Liver (tissue), 9 donors: ENCODE data around the gene CYP2W1. TPM values are rescaled to one million over a fixed set of nuclear protein-coding genes. Genes with fewer than 3 reads are reported as not detected.

Source experiments
- DNase-seq: peaks from one replicate; pipeline ENCODE4 v3.0.0-alpha.2; 2017; ENCODE audit warnings: low spot score
- H3K27ac ChIP-seq, 2 donors: one replicate each; pipeline ENCODE4 v1.7.0; 2013; ENCODE audit warnings: inconsistent platforms in 2 of 2, low read length in 2 of 2, control low read depth in 1 of 2, low read depth in 1 of 2, mild to moderate bottlenecking in 1 of 2
- H3K27me3 ChIP-seq, 4 donors: one replicate each; pipeline versions ENCODE4 v1.6.1 to v1.7.0; 2013; ENCODE audit warnings: low read length in 3 of 4, inconsistent platforms in 1 of 4, mild to moderate bottlenecking in 1 of 4, moderate library complexity in 1 of 4; ENCODE audit not compliant: control insufficient read depth in 4 of 4, insufficient read depth in 4 of 4
- H3K36me3 ChIP-seq, 4 donors: one replicate each; pipeline versions ENCODE4 v1.6.1 to v1.7.0; 2013; ENCODE audit warnings: low read length in 3 of 4, mild to moderate bottlenecking in 3 of 4, low read depth in 1 of 4, moderate library complexity in 1 of 4; ENCODE audit not compliant: control insufficient read depth in 4 of 4, insufficient read depth in 3 of 4
- H3K4me1 ChIP-seq, 4 donors: one replicate each; pipeline versions ENCODE4 v1.6.1 to v1.7.0; 2013; ENCODE audit warnings: low read length in 3 of 4, mild to moderate bottlenecking in 3 of 4, moderate library complexity in 1 of 4; ENCODE audit not compliant: control insufficient read depth in 4 of 4, insufficient read depth in 4 of 4
- H3K4me3 ChIP-seq, 3 donors: one replicate each; pipeline versions ENCODE4 v1.6.1 to v1.7.0; 2013; ENCODE audit warnings: low read length in 3 of 3, control low read depth in 1 of 3, low read depth in 1 of 3, mild to moderate bottlenecking in 1 of 3
- H3K9ac ChIP-seq, 2 donors: one replicate each; pipeline ENCODE4 v1.7.0; 2013; ENCODE audit warnings: low read length in 2 of 2, mild to moderate bottlenecking in 2 of 2, moderate library complexity in 2 of 2, control low read depth in 1 of 2, low read depth in 1 of 2
- H3K9me3 ChIP-seq, 4 donors: one replicate each; pipeline versions ENCODE4 v1.6.1 to v1.7.0; 2013; ENCODE audit warnings: low read length in 3 of 4; ENCODE audit not compliant: control insufficient read depth in 4 of 4
- EGR1 ChIP-seq, 2 donors: IDR thresholded peaks; 2 replicates each; pipeline ENCODE4 v1.6.1; 2016 to 2018; ENCODE audit warnings: antibody characterized with exemption in 2 of 2, low read depth in 2 of 2
- FOXA1 ChIP-seq: IDR thresholded peaks from 2 replicates; pipeline ENCODE4 v1.6.1; 2016; ENCODE audit warnings: antibody characterized with exemption
- FOXA2 ChIP-seq: IDR thresholded peaks from 2 replicates; pipeline ENCODE4 v1.6.1; 2016; ENCODE audit warnings: antibody characterized with exemption
- GABPA ChIP-seq, 2 donors: IDR thresholded peaks in 1 of 2; conservative IDR thresholded peaks in 1 of 2; 2 replicates each; pipeline ENCODE4 v1.6.1; 2016; ENCODE audit warnings: antibody characterized with exemption in 2 of 2, mild to moderate bottlenecking in 1 of 2, moderate library complexity in 1 of 2
- HNF4G ChIP-seq: IDR thresholded peaks from 2 replicates; pipeline ENCODE4 v1.6.1; 2016; ENCODE audit warnings: antibody characterized with exemption
- JUND ChIP-seq, 2 donors: IDR thresholded peaks; 2 replicates each; pipeline ENCODE4 v1.6.1; 2016; ENCODE audit warnings: antibody characterized with exemption in 2 of 2
- NR2F2 ChIP-seq: IDR thresholded peaks from 2 replicates; pipeline ENCODE4 v1.6.1; 2016; ENCODE audit warnings: antibody characterized with exemption
- RAD21 ChIP-seq, 2 donors: IDR thresholded peaks; 2 replicates each; pipeline ENCODE4 v1.6.1; 2016; ENCODE audit warnings: antibody characterized with exemption in 2 of 2, mild to moderate bottlenecking in 2 of 2
- RXRA ChIP-seq, 2 donors: IDR thresholded peaks; 2 replicates each; pipeline ENCODE4 v1.6.1; 2017 to 2018; ENCODE audit warnings: antibody characterized with exemption in 2 of 2, mild to moderate bottlenecking in 1 of 2
- SP1 ChIP-seq: IDR thresholded peaks from 2 replicates; pipeline ENCODE4 v1.6.1; 2018; ENCODE audit warnings: antibody characterized with exemption, mild to moderate bottlenecking
- TAF1 ChIP-seq: conservative IDR thresholded peaks from 2 replicates; pipeline ENCODE4 v1.6.1; 2016; ENCODE audit warnings: antibody characterized with exemption, mild to moderate bottlenecking
- YY1 ChIP-seq: IDR thresholded peaks from 2 replicates; pipeline ENCODE4 v1.6.1; 2016; ENCODE audit warnings: antibody characterized with exemption, mild to moderate bottlenecking
- WGBS: extraction: QIAGEN DNeasy Blood & Tissue Kit; methylation state at CpG from one replicate; pipeline ENCODE4 v1.1.7; 2013; 5-methylcytosine and 5-hydroxymethylcytosine counted together
- polyA plus RNA-seq, 2 donors: library from polyadenylated mRNA; stranded (reverse) in 1 of 2; unstranded in 1 of 2; fragments of 200-250 nt in 1 of 2; fragments of >200 nt in 1 of 2; fragmentation: Nextera tagmentation in 1 of 2; extraction: Ambion mirVana in 1 of 2; gene quantifications; one replicate each; pipeline versions ENCODE4 v1.2.1 to v1.2.3, GENCODE V29; 2013 to 2015
- total RNA-seq, 2 donors: library from RNA; depleted of rRNA; stranded (reverse); fragments of >200 nt; gene quantifications; one replicate each; pipeline ENCODE4 v1.2.3, GENCODE V29; 2014
- TF ChIP-seq, protein P1 (sequence below): IDR thresholded peaks from 2 replicates; pipeline ENCODE4 v1.6.1; 2016; ENCODE audit warnings: antibody characterized with exemption
- TF ChIP-seq, protein P2 (sequence below): IDR thresholded peaks from 2 replicates; pipeline ENCODE4 v1.6.1; 2016; ENCODE audit warnings: antibody characterized with exemption
- TF ChIP-seq, protein P3 (sequence below): IDR thresholded peaks from 2 replicates; pipeline ENCODE4 v1.6.1; 2016; ENCODE audit warnings: antibody characterized with exemption
- TF ChIP-seq, protein P4 (sequence below): IDR thresholded peaks from 2 replicates; pipeline ENCODE4 v1.6.1; 2016; ENCODE audit warnings: antibody characterized with exemption, mild to moderate bottlenecking
- donor health status: healthy.
- donor health status: healthy.
- donor health status: healthy.
- donor health status: healthy.
- donor health status: healthy.

The CYP2W1 gene
- total and polyA plus RNA-seq, 4 donors, result 0.28 TPM; not detected in 3

DNA sequence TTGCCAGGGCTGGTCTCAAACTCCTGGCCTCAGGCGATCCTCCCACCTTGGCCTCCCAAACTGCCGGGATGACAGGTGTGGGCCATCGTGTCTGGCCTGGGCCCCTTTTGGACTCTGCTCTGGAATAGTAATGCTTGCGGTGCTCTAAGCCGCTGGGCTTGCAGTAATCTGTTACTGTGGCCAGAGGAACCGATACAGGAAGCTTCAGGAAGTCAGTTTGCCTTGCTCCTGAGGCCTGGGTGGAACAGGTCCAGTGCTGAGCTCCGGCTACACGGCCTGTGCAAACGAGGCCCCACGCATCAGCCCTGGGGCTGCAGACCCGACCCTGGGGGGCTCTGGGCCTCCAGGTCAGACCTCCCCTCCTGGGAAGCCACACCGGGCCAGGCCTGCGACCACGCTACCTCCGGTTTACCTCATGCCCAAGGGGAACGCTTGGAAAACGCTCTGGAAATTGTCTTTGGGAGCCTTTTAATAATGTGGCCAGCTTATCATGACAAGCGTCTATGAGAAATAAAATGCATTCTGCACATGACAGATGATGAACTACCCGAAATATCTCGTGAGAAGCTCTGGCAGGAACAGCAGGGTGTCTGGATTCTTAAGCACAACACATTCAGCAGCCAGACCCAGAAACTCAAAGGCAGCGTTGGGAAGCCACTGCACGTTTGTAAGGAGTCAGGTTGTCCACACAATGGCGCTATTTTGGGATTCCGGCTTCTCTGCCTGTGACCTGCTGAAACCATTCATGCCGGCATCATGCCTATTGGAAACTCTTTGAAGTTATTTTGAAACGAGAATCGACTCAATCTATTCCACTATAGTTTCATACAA is 18.4 kb upstream of the CYP2W1 start:
- peaks cover 0 to 7% (median 2%) of the 10 kb centered on the region in 4 donors for H3K4me1 ChIP-seq
- H3K4me3 ChIP-seq, result no peak overlapping the region
- no peak overlapping the region for H3K27ac ChIP-seq
- H3K9me3 ChIP-seq, result no peaks in the 10 kb centered on the region
- TF ChIP-seq HNF4G (no peak), FOXA1 (no peak), GABPA (IDR thresholded peaks at IDR 0.05 in 1 of 2, conservative IDR thresholded peaks at IDR 0.05 in 1 of 2) (no peak), RAD21 (IDR thresholded peaks at IDR 0.05) (peak in 1 of 2 donors; percentile 14)
- WGBS, result 48% methylated on average over 27 of the region's 27 CpGs
- peaks cover 7 to 25% (median 14%) of the 10 kb centered on the region in 4 donors for H3K36me3 ChIP-seq
- no peaks in the 10 kb centered on the region for H3K27me3 ChIP-seq
- no peak overlapping the region for H3K9ac ChIP-seq
- DNase-seq, result no peak

DNA sequence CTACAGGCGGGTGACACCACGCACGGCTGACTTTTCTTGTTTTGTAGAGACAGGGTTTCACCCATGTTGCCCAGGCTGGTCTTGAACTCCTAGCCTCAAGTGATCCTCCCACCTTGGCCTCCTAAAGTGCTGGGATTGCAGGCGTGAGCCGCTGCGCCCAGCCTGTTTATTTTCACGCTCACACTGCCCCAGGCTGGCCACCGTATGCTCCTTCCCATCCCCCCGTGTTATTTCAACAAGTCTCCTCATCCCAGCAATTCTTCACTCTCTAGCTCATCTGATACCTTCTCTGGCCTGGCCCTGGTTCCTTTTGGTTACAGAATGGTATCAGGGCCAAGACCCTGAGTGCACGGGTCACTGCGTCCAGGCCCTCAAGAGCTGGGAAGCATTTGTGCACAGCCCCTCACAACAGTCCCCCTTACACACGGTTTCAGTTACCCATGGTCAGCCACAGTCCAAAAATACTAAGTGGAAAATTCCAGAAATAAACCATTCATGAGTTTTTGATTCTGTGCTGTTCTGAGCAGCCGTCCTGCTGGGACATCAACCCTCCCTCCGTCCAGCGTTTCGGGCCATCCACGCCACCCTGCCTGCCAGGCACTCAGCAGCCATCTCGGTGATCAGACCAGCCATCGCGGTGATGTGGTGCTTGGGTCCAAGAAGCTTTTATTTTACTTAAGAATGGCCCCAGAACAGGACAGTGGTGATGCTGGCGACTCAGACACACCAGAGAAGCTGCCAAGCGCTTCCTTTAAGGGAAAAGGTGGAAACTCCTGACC is 16.5 kb upstream of the CYP2W1 start:
- no peaks in the 10 kb centered on the region for H3K27me3 ChIP-seq
- DNase-seq, result no peak
- H3K4me1 ChIP-seq, result peaks cover 1 to 7% (median 3%) of the 10 kb centered on the region in 4 donors
- peaks cover 7 to 30% (median 20%) of the 10 kb centered on the region in 4 donors for H3K36me3 ChIP-seq
- no peak overlapping the region for H3K27ac ChIP-seq
- no peak overlapping the region for H3K9ac ChIP-seq
- TF ChIP-seq, protein P1, sequence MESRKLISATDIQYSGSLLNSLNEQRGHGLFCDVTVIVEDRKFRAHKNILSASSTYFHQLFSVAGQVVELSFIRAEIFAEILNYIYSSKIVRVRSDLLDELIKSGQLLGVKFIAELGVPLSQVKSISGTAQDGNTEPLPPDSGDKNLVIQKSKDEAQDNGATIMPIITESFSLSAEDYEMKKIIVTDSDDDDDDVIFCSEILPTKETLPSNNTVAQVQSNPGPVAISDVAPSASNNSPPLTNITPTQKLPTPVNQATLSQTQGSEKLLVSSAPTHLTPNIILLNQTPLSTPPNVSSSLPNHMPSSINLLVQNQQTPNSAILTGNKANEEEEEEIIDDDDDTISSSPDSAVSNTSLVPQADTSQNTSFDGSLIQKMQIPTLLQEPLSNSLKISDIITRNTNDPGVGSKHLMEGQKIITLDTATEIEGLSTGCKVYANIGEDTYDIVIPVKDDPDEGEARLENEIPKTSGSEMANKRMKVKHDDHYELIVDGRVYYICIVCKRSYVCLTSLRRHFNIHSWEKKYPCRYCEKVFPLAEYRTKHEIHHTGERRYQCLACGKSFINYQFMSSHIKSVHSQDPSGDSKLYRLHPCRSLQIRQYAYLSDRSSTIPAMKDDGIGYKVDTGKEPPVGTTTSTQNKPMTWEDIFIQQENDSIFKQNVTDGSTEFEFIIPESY, result no peak
- no peak for TF ChIP-seq TAF1
- TF ChIP-seq HNF4G, result no peak
- 91% methylated on average over 22 of the region's 22 CpGs for WGBS
- H3K9me3 ChIP-seq, result no peaks in the 10 kb centered on the region
- H3K4me3 ChIP-seq, result no peak overlapping the region

DNA sequence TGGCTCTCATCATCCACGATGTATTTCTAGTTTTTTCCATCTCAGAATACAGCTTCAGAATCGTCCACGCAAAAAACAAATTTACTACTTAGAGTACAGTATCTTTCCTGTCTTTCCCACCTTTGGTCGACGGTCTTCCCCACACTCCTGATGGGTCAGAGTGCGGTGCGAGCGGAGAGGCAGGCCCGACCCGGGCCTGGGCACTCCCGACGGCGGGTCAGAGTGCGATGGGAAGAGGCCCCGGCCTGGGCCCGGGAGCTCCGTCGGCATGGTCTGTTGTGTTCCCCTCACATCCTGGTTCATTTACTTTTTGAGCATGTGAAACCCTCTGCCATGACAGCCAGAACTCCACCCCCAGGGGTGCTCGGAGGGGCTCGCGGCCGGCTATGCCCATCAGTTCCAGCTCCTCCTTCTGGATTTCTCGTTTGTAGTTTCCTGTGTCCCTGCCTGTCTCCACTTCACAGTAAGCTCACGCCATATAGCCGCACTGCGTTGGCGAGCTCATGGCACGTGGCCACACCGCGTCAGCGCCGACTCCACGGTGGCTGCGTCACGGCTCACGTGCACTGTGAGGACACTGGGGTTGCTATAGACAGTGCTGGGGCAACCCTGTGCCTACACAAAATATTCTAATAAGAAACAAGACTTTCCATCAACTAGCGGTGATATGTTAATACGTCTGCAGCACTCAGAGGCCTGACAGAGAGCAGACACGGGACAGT is 15.5 kb upstream of the CYP2W1 start:
- no peak for TF ChIP-seq FOXA1
- no peak for TF ChIP-seq RAD21 (IDR thresholded peaks at IDR 0.05)
- TF ChIP-seq RXRA (IDR thresholded peaks at IDR 0.05), result no peak
- TF ChIP-seq, protein P2, sequence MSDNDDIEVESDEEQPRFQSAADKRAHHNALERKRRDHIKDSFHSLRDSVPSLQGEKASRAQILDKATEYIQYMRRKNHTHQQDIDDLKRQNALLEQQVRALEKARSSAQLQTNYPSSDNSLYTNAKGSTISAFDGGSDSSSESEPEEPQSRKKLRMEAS, result no peak
- no peak for TF ChIP-seq EGR1 (IDR thresholded peaks at IDR 0.05; ENCODE audit: low read depth in 2 of 2)
- TF ChIP-seq, protein P3, sequence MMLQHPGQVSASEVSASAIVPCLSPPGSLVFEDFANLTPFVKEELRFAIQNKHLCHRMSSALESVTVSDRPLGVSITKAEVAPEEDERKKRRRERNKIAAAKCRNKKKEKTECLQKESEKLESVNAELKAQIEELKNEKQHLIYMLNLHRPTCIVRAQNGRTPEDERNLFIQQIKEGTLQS, result no peak
- no peak for TF ChIP-seq NR2F2
- TF ChIP-seq JUND (IDR thresholded peaks at IDR 0.05), result no peak
- TF ChIP-seq SP1, result no peak
- no peak for TF ChIP-seq HNF4G
- no peak for TF ChIP-seq TAF1
- TF ChIP-seq, protein P1, result no peak
- no peak for TF ChIP-seq GABPA (IDR thresholded peaks at IDR 0.05 in 1 of 2, conservative IDR thresholded peaks at IDR 0.05 in 1 of 2)
- TF ChIP-seq FOXA2, result no peak
- TF ChIP-seq, protein P4, sequence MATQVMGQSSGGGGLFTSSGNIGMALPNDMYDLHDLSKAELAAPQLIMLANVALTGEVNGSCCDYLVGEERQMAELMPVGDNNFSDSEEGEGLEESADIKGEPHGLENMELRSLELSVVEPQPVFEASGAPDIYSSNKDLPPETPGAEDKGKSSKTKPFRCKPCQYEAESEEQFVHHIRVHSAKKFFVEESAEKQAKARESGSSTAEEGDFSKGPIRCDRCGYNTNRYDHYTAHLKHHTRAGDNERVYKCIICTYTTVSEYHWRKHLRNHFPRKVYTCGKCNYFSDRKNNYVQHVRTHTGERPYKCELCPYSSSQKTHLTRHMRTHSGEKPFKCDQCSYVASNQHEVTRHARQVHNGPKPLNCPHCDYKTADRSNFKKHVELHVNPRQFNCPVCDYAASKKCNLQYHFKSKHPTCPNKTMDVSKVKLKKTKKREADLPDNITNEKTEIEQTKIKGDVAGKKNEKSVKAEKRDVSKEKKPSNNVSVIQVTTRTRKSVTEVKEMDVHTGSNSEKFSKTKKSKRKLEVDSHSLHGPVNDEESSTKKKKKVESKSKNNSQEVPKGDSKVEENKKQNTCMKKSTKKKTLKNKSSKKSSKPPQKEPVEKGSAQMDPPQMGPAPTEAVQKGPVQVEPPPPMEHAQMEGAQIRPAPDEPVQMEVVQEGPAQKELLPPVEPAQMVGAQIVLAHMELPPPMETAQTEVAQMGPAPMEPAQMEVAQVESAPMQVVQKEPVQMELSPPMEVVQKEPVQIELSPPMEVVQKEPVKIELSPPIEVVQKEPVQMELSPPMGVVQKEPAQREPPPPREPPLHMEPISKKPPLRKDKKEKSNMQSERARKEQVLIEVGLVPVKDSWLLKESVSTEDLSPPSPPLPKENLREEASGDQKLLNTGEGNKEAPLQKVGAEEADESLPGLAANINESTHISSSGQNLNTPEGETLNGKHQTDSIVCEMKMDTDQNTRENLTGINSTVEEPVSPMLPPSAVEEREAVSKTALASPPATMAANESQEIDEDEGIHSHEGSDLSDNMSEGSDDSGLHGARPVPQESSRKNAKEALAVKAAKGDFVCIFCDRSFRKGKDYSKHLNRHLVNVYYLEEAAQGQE, result no peak
- TF ChIP-seq YY1, result no peak
- no peak overlapping the region for H3K9ac ChIP-seq
- H3K27ac ChIP-seq, result no peak overlapping the region
- 96% methylated on average over 39 of the region's 39 CpGs for WGBS
- no peaks in the 10 kb centered on the region for H3K27me3 ChIP-seq
- no peak for DNase-seq
- H3K4me1 ChIP-seq, result peaks cover 1 to 7% (median 3%) of the 10 kb centered on the region in 4 donors
- no peak overlapping the region for H3K4me3 ChIP-seq
- no peaks in the 10 kb centered on the region for H3K9me3 ChIP-seq
- peaks cover 13 to 38% (median 25%) of the 10 kb centered on the region in 4 donors for H3K36me3 ChIP-seq
